Measurements from ENCODE around the gene BRF1. TPM values are rescaled to one million over a fixed set of nuclear protein-coding genes. Genes with fewer than 3 reads are reported as not detected.

Gene BRF1
- total and polyA plus RNA-seq, 2 of the 8 experiments (the other 6 are each of a cell fraction or from before 2014, with no cell fraction given): 7.7 to 18.3 TPM

GRCh38 chr14:105271224-105271890, 29.4 kb downstream of the BRF1 start (continued):
- TF ChIP-seq KDM4A (IDR thresholded peaks at IDR 0.05; ENCODE audit: low read depth, low read length, severe bottlenecking) (no peak), ATF2 (IDR thresholded peaks at IDR 0.05; ENCODE audit: low read length) (no peak), POU5F1 (IDR thresholded peaks at IDR 0.05; ENCODE audit: low read depth, low read length) (no peak), HDAC6 (IDR thresholded peaks at IDR 0.05; ENCODE audit: low read depth, low read length) (no peak), JUN (IDR thresholded peaks at IDR 0.05; ENCODE audit: low read depth, low read length) (no peak)
